Astrocyte of the spinal cord (primary cell): ENCODE measurements around the gene C1QL1.

ENCODE experiments used
- DNase-seq: peaks from one replicate; pipeline ENCODE4 v3.0.0; 2011; ENCODE audit warnings: low read depth, low spot score
- H3K4me3 ChIP-seq: 2 replicates; pipeline ENCODE4 v1.5.1; 2011; ENCODE audit warnings: low read depth, mild to moderate bottlenecking, low read length, moderate library complexity
- in situ Hi-C: cut with HindIII; loops from 2 replicates; pipeline ENCODE4 v1.10.0; 2017; ENCODE audit warnings: low sequenced_read_pairs
- TF ChIP-seq, protein P1 (sequence below): IDR thresholded peaks from 2 replicates; pipeline ENCODE4 v1.5.1; 2012; ENCODE audit warnings: low read depth, mild to moderate bottlenecking, low read length, inconsistent platforms

C1QL1 gene

DNA sequence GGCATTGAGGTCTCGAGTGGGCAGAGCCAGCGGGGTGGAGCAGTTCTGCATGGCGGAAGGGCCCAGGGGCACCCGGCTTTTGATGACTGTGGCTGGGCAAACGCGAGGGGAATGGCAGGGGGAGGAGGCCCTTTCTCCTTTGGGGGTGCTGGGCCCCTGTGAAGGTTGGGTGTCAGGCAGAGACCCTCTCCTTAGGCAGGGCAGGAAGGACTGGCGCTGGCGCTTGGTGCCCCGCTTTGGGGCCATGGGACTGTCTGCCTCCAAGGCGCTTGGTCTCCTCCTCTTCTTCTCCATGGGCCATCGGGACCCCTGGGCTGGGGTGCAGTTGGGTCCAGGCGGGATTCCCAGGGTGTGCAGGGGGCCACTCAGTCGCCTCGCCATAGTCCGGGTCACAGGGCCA lies 40.0 kb downstream of the C1QL1 start:
- DNase-seq = no peak
- TF ChIP-seq, protein P1, sequence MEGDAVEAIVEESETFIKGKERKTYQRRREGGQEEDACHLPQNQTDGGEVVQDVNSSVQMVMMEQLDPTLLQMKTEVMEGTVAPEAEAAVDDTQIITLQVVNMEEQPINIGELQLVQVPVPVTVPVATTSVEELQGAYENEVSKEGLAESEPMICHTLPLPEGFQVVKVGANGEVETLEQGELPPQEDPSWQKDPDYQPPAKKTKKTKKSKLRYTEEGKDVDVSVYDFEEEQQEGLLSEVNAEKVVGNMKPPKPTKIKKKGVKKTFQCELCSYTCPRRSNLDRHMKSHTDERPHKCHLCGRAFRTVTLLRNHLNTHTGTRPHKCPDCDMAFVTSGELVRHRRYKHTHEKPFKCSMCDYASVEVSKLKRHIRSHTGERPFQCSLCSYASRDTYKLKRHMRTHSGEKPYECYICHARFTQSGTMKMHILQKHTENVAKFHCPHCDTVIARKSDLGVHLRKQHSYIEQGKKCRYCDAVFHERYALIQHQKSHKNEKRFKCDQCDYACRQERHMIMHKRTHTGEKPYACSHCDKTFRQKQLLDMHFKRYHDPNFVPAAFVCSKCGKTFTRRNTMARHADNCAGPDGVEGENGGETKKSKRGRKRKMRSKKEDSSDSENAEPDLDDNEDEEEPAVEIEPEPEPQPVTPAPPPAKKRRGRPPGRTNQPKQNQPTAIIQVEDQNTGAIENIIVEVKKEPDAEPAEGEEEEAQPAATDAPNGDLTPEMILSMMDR = no peak

DNA sequence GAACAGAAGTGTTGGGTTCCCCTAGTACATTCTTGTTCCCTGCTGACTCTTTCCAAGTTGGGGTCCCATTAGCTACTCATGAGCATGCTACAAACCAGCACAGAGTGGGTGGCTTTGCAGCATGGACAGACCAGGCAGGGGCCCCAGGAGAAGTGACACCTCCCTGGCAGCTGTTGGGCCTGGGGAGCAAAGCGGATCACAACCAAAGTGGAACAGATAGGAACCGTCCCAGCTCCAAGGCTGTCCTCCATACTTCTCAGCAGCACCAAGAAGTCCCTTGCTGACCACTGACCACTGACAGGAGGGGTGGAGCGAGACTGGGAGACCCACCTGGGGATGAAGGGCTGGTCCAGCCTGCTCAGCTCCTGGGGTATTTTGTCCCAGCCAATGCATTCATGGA lies 40.4 kb downstream of the C1QL1 start:
- in situ Hi-C loops = no loop called here
- no peak overlapping the region for H3K4me3 ChIP-seq
- no peak for DNase-seq
- TF ChIP-seq, protein P1 = no peak

More for the DNA sequence above, 40.0 kb downstream of the C1QL1 start:
- in situ Hi-C loops = no loop called here
- H3K4me3 ChIP-seq = no peak overlapping the region

- no peak overlapping the region for H3K4me3 ChIP-seq
- in situ Hi-C loops = no loop called here
- TF ChIP-seq, protein P1 = no peak
- no peak for DNase-seq
Observed at GRCh38 chr17:44926821-44927525, 41.1 kb downstream of the C1QL1 start.

DNA sequence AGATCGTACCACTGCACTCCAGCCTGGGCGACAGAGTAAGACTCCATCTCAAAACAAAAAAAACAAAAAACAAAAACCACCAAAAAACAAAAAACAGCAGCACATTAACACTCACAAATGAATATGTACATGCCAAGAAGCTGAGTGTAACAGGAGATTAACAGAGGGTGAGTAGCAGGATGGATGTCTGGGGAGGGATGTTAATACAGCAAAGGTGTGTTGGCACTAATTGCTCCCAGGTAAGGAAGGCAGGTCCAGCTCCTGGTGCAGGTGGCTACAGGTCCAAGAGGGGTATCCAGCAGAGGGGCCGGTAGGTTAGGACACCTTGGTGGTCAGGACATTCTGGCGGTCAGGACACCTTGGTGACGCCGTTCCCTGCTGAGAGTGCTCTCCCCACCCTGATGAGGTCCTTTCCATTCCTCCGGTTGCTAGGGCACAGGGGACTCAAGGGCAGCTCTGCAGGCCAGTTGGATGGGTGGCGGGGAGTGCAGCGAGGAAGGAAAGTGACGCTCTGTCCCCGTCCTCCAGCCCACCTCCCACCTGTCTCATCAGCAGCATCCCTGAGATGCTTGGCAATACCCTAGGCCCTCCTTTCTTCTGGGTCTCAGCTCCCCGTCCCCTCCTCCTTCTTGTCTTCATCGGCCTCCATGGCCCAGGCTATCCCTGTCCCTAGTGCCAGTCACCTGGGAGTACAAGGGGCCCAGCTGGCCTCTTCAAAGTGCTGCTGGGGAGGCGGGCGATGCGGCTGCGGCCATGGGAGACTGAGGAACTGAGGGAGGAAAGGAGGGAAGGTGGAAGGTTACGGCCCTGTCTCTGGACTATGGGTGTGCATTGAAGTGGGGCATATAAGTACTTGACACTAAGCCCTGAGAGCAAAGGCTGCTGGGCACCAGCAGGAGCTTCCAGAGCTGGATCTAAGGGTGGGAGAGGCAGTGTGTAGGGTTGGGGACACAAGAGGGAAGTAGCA lies 42.1 kb downstream of the C1QL1 start:
- TF ChIP-seq, protein P1 = no peak
- DNase-seq = no peak
- H3K4me3 ChIP-seq = no peak overlapping the region
- in situ Hi-C loops = no loop called here

- TF ChIP-seq, protein P1 = no peak
- DNase-seq = no peak
- in situ Hi-C loops = no loop called here
- H3K4me3 ChIP-seq = no peak overlapping the region
Observed at GRCh38 chr17:44924107-44924544, 44.0 kb downstream of the C1QL1 start.

- H3K4me3 ChIP-seq = no peak overlapping the region
- in situ Hi-C loops = no loop called here
- DNase-seq = no peak
- TF ChIP-seq, protein P1 = no peak
Observed at GRCh38 chr17:44922746-44923470, 45.2 kb downstream of the C1QL1 start.
